ENCODE data around the gene MAT1A.
"Not testable (repeated sequence)": the region's sequence is repeated elsewhere in the genome, so short reads cannot be mapped to it uniquely, and the experiment has no call there.

MAT1A gene
- long read RNA-seq, donor 1, result 0 reads
- long read RNA-seq, donor 2, partial matches to known transcripts, result 0 of 2 reads
- long read RNA-seq, donor 2, other reads (novel, unspliced or antisense), result 0 of 2 reads
- long read RNA-seq, donor 3, result 0 reads
- long read RNA-seq, donor 4, result 0 reads
- long read RNA-seq, donor 5, result 0 reads
- long read RNA-seq, donor 6, result 0 reads
- long read RNA-seq, donor 7, result 0 reads
- long read RNA-seq, donor 8, partial matches to known transcripts, result 0 of 1 reads
- long read RNA-seq, donor 8, other reads (novel, unspliced or antisense), result 0 of 1 reads

DNA sequence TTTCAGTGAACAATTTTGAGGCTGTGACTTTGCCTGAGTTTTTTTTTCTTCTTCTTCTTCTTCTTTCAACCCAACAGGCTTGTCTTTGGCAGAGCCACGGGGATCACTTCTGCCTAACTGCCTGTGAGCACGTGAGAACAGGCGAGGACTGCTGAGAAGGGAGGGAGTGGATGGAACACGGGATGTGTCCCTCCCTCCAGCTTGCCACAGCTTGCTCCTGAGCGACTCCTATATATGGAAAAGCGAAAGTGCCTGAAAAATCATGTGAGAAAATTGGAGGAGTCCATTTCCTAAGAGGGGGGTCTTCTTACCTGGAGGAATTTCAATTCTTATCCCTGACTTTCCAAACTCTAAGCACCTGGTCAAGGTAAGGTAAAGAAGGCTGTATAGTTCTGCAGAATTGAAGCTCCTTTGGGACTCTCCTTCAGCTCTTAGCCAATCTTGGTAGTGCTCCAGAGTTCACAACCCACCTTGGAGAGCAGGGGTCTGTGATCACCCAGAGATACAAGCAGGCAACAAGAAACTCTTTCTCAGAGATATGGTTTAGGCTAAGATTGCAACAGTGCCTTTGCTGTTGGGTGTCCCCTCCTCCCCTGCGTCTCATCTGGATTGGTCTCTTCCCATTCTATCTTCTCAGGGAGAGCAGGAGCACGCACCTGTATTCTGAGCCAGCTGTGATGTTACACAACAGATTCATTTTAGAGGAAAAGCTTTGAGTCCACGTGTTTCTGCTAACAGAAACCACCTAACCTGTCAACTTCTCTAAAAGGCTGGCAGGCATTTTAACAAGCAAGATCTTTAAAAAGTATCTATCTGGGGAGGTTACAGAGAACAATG lies at the start of gene MAT1A:
TSS of gene MAT1A (minus strand) at position 208 of the 837 bp plus-strand sequence. CDS start 235 bp downstream, outside the sequence.
- DNase-seq, result peak; percentile 26

DNA sequence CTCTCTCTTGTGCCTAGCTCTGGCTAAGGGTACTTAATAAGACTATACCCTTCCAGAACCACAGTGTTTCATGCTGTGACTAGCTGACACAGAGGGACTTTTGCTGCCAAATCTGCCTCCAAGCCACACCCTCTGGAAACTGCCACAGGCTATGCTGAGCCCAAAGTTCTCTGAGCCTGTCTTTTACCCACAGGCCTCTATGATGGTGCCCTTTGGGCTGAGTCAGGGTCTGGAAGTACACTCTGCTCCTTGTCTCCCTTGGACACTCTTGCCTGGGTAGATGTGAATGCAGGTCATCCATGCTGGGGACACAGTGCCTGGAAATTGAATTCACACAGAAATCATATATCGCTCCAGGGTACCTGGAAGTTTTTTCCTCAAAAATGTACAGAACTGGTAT lies 44.5 kb upstream of the MAT1A start:
- no peak for DNase-seq

DNA sequence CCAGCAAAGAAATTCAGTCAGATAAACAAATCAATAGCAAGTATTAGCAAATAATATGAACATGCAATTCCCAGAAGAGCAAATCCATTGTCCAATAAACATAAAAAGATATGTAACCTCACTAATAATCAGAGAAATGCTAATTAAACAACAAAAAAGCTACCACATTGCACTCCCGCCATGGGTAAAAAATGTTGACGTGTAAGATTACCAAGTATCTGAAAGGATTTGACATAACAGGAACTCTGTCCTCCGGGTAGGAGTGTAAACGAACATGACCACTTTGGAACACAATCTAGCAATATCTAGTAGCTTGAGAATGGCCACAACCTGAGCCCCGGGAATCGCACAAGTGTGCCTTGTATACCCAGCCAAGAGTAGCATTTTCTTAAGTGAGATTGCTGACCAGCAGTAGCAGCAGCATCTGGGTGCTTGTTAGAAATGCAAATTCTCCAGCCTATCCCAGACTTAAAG lies 35.5 kb upstream of the MAT1A start:
- no peak for DNase-seq

DNA sequence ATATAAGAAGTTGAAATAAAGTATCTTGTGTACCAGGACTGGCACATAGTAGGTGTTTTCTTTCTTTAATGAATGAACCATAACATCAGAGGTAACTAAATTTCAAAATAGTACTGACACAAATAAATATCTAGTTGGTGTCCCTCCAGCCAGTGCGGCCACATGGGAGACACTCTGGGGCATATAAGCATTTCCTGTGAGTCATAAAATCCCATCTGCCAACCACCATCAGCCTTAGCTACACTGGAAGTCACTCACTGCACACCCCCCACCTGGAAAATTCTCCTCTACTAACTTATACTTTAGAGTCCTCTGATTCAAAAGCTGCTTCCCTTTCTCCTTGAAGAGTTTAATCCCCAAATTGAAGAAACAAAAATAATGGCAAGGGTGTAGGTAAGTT lies 34.6 kb upstream of the MAT1A start:
- no peak for DNase-seq

DNA sequence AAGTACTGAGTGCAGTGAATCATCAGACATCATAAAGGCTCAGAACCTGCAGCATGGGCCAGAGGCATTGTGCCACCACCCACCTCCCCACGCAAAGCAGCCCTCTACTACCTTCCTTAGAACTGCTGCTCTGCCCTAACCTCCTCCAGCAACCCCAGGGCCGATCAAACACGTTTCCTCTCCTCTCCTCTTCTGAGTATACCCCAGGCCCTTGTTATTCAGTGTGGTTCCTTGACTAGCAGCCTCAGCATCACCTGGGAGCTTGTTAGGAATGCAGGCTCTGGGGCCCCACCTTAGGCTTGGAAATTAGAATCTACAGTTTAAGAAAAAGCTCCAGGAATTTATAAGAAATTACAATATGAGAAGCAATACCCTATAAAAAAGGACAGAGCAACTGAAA lies 33.9 kb upstream of the MAT1A start:
- DNase-seq, result no peak

DNA sequence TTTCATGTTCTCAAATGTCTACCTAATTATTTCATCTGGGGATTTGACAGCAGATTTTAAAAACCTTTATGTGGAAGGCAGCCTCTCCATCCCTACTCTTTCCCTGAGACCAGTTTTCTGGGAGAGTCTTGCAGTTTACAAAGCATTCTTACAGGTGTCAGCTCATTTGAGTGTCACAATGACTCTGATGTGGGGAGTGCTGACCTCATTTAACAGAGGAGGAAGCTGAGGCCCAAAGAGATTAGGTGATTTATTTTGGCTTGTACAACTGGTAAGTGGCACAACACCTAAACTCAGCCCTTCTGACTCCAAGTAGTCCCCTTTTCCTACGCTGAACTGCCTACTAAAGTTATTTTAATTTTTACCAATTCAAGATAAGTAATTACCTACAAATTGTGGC lies 33.3 kb upstream of the MAT1A start:
- DNase-seq, result no peak

DNA sequence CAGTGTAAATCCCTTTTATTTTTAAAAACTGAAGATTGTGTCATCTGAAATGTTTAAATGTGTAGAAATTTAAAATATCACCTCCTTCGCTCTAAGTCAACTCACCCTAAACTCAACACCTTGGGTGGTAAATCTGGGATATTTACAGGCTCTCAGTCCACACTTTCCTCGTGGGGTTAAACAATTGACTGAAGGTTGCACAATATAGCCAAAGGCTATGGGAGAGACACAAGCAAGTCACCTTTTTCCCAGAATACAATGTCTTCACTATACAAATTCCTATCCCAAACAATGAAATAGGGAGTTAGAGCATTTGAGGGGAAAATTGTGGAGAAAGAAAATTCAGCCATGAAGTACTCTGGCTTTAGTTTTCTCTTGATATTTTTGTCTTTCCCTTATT lies 32.7 kb upstream of the MAT1A start:
- DNase-seq, result no peak

DNA sequence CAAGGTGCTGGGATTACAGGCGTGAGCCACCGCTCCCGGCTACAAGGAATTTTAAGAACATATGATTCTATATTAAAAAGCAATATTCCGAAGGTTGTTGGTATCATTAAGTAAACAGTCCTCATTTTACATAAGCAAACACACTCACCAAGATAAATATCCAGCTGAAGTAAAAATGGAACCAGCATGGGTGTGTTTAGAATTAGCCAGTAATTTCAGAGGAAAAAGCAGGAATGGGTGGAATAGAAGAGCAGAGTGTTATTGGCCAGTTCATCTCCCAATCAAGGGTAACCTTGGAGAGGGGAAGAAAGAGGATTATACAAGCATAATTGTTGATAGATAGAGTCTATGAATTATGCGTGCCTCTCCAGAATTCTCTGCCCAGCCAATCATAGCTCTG lies 31.7 kb upstream of the MAT1A start:
- no peak for DNase-seq

DNA sequence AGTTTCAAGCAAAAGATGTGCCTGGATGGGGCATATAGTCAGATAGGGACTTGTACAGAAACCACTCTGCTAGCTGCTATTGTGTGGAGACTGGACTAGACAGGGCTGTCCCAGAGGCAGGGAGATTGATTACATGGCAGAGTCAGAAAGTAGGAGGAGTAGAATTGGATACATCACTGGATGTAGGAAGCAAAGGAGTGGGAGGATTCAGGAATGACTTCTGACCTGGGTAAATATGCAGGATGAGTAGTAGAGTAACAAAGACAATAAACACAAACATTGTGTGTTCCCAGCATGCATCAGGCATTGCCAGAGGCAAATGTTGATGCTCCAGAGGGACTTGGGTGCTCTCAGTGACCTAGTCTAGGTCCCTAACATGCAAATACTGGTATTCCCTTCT lies 30.9 kb upstream of the MAT1A start:
- DNase-seq, result no peak

DNA sequence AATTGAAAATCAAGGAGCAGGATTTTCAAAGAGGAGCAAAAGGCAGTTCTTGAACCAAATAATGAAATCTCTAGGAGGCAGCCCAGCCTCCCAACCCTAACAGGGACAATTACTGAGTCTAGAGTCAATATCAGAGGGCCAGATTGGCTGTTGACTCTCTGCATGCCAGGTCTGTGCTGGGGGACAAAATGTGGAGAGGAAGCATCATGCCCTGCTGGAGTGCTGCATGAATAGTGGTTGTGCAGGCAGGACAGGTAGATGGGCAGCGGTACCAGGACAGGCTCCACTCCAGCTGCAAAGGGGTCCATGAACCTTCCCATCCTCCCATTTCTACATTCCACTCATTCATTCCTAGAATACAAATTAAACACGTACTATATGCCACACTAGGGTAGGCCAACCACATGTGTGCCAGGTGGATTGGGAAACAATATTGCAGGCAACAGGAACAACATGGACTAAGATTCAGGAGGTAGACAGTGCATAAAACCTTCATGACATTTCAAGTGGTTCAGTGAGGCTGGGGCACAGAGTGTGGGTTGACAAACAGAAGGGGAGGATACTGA lies 30.4 kb upstream of the MAT1A start:
- DNase-seq, result no peak

DNA sequence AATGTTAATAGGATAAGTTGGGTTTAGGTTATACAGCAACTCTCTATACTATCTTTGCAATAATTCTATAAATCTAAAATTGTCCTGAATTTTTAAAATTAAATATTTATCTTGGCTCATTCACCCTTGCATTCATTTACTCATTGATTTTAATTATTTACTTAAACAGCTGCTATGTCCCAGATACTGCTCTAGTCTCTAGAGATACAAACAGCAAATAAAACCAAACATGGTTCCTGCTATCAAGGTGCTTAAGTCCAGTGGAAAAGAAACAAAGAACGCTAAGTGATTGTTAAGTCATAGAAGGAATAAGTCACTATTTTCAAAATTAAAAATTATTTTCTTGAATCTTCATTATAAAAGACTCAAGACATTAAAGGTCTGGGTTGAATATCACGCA lies 29.9 kb upstream of the MAT1A start:
- DNase-seq, result no peak

DNA sequence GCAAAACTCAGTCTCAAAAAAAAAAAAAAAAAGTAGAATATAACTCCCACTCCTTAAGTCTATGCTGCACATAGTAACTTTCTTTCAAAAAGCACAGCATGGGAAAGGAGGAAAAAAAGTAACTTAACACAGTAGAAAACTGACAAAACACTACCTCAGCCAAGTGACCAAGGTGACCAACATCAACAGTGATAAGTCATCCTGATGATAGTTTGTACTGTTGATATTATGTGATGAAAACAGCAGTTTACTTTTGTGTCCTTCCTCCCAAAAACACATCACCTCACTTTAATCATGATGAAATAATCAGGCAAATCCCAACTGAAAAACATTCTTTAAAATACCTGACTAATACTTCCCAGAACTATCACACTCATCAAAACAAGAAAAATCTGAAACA lies 29.3 kb upstream of the MAT1A start:
- DNase-seq, result no peak

DNA sequence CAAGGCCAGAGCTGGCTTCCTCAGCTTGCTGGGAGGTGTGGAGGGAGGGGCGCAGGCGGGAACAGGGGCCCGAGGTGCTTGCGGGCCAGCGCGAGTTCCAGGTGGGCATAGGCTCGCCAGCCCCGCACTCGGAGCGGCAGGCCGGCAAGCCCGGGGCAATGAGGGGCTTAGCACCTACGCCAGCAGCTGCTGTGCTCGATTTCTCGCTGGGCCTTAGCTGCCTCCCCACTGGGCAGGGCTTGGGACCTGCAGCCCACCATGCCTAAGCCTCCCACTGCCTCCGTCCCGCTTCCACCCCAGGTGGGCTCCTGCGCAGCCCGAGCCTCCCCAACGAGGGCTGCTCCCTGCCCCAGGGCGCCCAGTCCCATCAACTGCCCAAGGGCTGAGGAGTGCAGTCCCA lies 25.9 kb upstream of the MAT1A start:
- DNase-seq, result no peak

DNA sequence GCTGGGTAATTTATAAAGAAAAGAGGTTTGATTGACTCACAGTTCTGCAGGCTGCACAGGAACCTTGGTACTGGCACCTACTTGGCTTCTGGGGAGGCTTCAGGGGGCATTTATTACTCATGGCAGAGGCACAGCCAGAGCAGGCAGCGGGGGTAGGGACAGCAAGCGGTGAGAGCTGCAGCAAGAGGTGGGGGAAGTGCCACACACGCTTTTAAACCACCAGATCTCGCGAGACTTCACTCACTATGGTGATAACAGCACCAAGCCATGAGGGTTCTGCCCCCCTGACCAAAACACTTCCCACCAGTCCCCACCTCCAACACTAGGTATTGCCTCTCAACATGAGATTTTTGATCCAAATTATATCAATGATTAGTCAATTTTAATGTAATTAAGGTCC lies 24.1 kb upstream of the MAT1A start:
- DNase-seq, result no peak

DNA sequence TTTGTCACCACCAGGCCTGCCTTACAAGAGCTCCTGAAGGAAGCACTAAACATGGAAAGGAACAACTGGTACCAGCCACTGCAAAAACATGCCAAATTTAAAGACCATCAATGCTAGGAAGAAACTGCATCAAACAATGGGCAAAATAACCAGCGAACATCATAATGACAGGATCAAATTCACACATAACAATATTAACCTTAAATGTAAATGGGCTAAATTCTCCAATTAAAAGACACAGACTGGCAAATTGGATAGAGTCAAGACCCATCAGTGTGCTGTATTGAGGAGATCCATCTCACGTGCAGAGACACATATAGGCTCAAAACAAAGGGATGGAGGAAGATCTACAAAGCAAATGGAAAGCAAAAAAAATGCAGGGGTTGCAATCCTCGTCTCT lies 16.5 kb upstream of the MAT1A start:
- not testable (repeated sequence) for DNase-seq

DNA sequence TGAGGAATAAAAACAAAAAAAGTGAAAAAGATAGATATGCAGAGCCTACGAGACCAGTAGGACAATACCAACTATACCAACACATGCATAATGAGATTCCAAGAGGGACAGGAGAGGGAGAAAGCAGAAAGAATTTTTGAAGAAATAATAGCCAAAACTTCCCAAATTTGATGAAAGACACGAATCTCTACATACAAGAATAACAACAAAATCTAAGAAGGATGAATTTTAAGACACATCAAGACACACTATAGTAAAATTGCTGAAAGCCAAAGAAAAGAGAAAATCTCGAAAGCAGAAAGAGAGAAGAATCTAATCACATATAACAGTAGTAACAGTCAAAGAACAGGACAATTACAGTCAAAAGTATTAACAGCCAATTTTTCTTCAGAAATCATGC lies 7.5 kb upstream of the MAT1A start:
- no peak for DNase-seq

DNA sequence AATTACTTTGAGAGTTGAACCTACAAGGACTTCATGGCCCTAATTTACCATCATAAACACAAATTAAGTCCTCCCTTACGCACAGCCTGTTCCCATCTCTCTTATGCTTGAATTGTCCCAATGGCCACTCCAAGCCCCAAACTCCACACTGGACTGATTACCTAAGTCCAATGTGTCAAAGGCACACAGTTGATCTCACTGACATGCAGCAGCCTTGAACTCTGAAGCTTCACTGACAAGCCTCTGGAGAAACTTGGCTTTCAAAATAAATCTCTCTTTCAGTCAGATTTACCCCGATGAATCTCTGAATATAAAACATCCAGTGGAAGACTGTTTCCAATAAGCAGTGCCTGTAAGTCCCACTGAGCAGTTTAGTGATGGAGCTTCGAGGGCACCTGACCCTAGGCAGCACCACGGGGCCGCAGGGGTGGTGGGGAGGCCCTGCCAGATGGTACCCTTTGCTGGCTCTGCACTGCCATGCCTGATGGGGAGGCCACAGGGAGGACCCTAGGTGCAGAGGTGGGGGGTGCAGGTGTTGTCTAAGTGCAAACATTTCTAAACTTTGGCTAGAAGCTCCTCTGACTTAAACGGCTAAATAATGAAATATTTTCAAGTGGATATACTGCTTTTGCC lies 3.3 kb upstream of the MAT1A start:
- no peak for DNase-seq

DNA sequence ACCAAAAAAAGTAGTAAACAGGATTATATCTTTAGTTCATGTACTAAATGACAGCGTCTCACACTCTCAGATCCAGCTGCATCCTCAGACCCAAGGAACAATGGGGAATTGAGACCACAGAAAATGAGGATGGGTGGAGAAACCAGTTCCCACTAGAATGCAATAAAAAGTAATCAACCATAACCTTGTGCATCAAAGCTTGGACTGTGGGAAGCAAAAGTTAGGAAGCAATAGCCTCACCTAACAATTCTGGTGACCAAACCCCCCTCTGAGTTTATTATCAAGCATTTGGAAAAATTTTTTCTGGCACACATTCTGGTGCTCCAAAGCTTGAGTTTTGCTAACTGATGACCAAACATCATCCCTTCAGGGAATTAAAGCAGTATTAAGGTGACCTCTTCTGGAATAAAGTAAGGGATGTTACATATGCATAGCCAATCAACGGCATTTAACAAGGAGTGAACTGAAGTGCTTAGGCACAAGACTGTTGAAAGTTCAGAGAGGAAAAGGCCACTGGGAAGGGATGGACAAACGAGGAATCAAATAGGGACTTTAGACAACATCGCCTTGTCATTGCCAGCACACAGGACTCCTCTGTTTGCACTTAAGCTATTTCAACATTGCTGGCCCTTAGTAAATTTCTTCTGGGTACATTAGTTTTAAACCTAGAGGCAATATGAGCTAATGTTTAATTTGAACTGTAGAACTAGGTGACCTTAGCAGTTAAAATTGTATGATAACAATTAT lies 1.2 kb upstream of the MAT1A start:
- peak; percentile 32 for DNase-seq

DNA sequence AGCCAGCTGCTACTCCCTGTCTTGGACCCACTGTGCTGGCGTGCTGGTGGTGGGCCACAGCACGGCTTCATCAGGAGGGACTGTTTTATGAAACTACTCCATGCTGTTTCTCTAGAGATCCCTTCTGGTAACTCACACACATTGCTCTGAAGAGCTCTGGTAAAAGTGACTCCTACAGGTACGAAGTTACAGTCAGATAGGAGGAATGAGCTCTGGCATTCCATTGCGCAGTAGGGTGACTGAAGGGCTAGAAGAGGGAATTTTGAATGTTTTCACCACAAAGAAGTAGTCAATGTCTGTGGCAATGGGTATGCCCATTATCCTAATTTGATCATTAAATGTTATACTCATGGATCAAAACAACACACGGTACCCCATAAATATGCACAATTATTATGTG lies 609 bp downstream of the MAT1A start:
- no peak for DNase-seq

DNA sequence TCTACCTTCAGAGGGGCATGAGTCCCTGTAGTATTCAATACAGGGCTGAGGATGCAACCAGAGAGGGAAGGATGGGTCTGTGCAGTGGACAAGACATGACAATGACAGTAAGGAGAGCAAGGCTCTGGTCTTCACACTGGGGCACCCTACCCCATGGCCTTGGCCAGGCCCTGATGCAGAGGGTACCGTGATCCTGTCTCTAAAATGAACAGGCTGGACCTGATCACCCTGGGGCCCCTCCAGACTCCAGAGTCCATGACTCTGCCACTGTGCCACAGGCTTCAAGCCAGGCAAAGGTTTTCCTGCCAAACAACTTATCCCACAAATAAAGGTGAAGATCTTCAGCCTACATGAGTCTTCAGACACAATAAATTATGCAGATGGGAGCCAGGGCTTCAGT lies 4.9 kb downstream of the MAT1A start:
- no peak for DNase-seq

DNA sequence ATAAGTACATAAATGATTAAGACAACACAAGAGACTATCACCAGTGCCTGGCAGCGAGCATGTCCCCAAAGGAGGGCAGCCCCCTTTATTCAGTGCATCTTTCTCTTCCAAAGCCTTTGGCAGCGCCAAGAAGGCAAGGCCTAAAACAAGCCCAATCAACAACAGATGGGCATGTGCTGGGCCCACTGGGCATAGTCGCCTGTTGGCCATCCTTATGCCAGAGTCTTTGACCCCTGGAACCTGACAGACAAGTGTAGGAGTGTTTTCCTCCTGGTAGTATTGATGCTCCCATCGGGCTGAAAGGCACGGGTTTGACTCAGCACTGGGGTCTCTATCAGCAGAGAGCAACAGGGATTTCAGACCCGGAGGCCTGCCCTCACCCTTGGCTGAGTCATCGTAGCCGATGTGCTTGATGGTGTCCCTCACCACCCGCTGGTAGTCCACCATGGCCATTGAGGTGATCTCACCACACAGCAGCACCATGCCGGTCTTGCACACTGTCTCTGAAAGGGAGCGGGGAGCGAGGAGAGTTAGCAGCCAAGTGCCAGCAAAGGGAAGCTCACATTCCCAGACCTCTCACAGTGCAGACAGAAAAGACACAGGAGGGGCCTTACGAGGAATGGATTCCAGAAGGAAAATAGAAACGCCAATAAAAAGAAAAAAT lies 5.8 kb downstream of the MAT1A start:
- DNase-seq, result no peak

DNA sequence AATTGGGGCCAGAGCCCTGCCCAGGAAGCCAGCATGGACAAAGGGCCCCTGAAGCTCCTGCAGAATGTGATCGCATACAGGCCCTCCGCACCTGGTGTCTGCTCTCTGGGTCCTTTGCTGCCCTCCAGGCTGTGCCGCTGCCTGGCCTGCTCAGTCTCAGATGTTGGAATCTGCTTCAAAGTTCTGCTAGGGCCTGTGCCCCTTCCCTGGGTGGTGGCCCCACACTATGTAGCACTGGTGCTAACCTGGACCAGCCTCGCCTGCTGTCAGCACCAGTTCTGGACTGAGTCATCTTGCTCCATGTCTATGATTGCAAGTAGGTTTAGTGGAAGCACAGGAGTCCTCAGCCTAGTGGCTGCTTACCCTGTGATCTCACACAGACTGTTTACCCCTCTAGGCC lies 6.3 kb downstream of the MAT1A start:
- DNase-seq, result no peak

Data from right kidney (tissue), 9 donors.